Renal cortex interstitium (tissue), 11 donors: ENCODE data around the gene SMURF2. TPM values are rescaled to one million over a fixed set of nuclear protein-coding genes. Genes with fewer than 3 reads are reported as not detected.

Experiments
- DNase-seq, 11 donors: peaks; one replicate each; pipeline ENCODE4 v3.0.0-alpha.2; 2013; ENCODE audit warnings: low read depth in 9 of 11, low spot score in 4 of 11; ENCODE audit errors: extremely low read depth in 1 of 11
- polyA plus RNA-seq, 3 donors: library from polyadenylated mRNA; unstranded; fragments of 120-200 nt; gene quantifications; one replicate each; pipeline ENCODE4 v1.2.1, GENCODE V29; 2013; ENCODE audit not compliant: insufficient read length in 3 of 3

SMURF2 gene
- polyA plus RNA-seq, 3 donors = 32.2 to 37.2 (median 32.7) TPM

DNA sequence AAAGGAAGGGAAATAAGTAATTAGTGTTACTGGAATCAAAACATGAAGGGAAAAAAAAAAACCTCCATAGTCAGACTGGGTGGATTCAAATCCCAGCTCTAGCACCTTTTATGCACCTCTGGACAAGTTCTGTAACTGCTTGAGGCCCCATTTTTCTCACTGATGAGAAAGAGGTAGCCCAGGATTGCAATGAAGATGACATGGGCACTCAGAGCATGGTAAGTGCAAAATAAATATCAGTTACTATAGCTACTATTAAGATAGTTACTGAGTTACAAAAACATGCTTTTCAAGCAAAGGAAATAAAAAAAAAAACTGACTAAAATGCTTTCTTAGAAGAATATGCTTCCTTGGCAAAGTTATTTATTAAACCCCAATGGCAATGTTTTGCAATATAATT, 96.5 kb downstream of the SMURF2 start:
- no peak for DNase-seq

DNA sequence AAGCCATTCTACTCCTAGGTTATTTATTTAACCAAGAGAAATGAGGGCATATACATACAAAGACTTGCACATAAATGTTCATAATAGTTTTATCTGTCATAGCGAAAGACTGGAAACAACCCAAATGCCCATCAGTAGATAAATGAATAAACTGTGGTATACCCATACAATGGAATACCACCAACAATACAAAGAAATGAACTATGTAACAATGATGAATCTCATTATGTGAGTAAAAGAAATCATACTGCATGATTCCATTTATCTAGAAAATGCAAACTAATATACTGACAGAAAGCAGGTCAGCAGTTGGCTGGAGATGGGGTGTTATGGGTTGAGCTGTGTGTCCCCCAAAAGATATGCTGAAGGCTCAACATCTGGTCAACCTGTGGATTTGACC, 98.0 kb downstream of the SMURF2 start:
- DNase-seq = no peak

DNA sequence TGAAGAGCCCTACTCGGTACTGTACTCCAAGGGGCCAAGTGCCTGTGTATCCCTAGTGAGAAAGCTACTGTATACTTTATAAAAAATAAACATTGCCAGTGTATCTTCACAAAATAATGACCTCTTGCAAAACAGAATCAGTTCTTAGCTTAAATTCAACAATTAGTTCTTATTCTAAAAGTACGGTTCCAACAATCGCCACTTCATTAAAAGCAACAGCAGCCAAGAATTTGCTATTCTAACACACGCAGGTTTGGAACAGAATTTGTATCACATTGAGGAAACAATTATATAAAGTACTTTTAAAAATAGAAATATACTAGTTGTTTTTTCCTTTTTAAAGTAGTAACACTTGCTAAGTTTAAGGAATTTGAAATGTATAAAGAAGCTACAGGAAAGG, 106.8 kb downstream of the SMURF2 start:
- no peak for DNase-seq

DNA sequence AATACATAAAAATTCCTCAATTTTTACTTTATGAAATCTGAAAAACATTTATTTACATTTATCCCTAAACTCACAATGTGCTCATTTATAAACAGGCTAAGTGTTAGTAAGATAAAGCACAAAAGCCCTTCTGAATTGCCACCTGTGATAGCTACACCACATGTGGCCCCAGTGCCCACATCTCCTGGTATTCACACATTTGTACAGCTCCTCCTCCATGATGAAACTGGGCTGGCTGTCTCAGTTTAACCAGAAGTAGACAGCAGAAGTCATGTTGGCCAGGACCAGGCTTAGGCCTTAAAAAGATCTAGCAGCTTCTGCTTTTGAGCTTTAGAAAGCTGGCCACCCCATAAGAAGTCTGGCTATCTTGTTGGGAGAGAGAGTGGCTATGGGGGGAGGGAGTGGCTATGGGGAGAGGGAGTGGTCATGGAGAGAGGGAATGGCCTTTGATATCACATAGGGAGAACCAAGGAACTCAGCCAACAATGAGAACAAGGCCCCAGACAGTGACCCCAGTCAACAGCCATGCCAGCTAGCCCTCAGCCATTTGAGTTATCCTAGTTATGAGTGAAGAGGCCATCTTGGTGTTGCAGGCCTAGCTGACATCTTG, 108.0 kb downstream of the SMURF2 start:
- DNase-seq = no peak

DNA sequence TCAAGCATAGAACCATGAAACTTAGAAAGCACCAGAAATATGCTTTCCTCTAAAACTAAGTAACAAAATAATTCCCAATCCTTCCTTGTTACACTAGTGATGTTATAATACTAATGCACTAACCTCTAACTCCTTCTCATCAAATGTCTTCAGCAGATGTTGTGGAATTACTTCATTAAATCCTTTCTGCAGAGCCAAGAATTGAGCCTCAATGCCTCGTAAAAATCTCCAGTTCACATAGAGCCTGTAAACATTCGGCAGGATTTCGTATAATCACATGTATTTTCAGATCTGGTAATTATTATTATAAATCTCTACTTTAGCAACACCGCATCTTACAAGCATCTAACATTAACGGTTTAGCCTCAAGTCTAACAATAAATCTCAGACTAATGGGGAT, 110.6 kb downstream of the SMURF2 start:
- no peak for DNase-seq

DNA sequence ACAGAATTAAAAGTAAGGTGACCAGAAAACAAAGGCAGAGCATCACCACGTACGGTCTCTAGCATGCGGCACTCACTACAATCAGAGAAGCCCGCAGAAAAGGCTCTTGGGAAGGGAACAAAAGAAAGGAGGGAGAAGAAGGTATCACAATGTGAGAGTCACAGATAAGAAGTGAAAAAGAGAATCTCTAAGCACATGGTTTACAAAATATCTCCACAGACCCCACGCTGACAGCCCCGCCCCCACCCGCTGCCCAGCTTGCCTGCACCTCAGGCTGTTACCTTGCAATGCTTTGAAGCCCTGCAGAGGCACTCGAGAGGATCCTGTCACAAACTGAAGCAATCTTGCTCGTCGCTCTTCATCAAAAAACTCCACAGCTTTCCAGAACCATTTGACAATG, 114.8 kb downstream of the SMURF2 start:
- no peak for DNase-seq

DNA sequence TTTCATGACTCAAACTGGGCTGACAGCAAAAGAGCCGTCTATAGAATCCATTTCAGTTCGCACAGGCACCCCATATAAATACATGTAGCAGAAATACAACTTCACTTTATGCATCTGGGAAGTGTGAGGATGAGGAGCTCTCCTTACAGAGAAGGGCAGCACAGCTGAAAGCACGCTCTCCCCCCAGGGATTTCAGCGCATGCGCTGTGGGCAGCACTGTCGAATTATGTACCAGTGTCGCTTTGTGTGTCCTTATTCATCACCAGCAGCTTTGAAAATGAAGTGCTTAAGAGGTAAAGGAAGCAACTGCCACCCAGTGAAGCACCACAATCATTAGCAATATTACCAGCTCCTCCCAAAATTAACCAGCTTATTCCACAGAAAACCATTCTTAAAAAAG, 115.4 kb downstream of the SMURF2 start:
- no peak for DNase-seq

DNA sequence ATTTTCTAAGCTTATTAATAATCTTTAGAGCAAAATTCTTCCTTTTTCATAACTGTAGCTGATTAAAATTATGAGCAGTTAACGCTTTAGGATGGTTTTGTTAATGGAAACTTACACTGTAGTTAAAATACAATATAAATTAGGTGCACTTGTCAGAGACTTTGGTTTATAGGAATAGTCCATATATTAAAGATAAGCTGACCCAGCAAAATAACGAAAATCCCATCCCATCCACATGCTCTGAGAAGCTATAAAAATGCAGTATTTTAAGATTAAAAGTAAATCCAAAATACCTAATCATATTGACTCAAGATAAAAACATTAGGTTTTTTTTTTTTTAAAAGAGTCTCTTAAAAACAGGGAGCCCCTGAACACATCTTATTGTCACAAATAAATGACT, 117.4 kb downstream of the SMURF2 start:
- no peak for DNase-seq

DNA sequence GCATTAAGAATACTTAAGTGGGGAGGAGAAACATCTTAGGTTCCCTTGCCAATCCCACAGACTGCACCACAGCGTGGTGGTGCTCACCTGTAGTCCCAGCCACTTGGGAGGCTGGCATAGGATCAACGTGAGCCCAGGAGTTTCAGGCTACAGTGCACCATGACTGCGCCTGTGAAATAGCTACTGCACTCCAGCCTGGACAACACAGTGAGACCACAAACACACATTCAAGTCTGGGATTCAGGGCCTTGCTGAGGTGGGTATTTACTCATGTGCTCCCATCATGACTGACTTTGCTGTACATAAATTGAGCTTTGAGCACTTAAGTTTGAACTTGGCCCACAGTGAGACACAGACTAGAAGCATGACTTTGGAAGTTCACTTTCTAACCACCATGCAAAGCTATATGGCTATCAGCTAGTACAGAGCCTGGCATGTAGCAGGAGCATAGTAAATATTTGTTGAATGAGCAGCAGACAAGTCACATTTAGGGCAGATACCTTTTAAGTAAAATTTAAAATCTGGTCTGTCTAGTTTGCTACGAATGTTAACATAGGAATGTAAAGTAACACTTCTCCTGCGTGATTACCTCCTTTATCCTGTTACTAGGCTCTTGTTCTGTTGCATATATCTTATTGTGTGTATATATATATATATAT, 121.9 kb downstream of the SMURF2 start:
- DNase-seq = no peak

DNA sequence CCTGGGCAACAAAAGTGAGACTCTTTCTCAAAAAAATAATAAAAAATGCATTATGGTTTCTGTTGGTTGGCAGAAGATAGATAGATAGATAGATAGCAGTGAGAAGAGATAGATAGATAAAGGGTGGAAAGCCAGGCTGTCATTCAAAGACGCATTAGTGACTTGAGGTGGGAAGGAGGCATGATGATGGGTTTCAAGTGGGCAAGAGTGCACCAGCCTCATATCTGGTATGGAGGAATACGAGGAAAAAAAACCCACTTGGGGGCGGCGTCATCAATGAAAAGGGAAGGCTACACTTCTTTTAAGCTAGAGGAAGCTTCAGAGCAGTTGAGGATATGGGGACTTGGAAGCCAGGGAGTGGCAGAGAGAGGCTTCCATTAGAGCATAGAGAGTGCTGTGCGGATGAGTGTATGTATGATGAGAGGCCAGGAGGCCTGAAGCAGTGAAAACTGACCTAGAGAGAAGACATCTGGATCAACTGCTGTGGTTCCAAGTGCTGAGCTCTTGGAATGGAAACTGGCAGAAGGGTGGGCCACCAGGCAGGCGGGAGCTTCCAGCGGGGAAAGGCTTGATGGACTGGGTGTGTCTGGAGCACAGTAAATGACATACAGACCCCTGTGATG, 123.5 kb downstream of the SMURF2 start:
- DNase-seq = no peak

DNA sequence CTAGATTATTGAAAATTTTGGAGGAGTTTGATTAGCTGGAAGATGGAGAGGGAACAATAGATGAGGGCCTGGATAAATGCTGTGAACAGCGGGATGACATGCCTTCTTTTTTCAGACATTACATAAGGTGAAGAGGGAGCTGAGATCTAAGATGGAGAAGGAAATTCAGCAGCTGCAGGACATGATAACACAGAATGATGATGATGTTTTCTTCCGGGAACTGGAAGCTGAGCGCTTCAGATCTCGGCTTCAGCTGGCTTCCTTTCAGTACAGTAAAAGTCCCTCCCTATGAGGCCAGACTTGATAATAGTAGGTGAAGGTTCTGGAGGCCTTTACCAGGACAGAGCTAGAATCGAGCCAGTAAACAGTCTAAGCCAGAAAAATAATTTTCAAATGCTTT, 124.6 kb downstream of the SMURF2 start:
- DNase-seq = no peak

DNA sequence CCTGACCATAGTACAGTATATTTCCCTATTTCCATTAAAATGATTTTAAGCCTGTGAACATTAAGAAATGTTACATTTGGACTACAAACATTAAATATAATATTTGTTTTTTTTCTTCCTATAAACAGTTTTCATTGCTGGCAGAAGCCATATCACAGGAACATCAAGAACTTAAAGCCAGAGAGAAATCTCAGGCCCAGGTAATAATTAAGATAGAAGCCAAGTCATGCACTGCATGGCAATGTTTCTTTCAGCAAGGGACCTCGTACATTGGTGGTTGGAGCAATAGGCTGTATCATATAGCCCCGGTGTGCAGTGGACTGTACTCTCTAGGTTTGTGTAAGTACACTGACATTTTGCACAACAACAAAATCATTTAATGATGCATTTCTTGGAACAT, 125.2 kb downstream of the SMURF2 start:
- no peak for DNase-seq

DNA sequence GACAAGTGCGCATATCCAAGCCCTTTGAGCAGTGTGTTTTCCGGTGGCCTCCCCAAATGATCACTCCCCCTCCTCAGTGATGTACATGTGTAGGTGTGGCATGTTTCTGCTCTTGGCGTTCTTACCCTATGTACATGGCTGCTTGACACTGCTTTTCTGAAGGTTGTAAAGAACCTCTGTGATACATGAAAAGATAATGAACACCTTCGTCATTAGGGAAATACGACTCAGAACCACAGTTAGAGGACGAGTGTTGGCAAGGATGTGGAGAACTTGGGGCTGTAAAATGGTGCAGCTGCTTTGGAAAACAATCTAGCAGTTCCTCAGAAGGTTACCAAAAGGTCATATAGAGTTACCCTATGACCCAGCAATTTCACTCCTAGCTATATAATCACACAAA, 126.8 kb downstream of the SMURF2 start:
- no peak for DNase-seq

DNA sequence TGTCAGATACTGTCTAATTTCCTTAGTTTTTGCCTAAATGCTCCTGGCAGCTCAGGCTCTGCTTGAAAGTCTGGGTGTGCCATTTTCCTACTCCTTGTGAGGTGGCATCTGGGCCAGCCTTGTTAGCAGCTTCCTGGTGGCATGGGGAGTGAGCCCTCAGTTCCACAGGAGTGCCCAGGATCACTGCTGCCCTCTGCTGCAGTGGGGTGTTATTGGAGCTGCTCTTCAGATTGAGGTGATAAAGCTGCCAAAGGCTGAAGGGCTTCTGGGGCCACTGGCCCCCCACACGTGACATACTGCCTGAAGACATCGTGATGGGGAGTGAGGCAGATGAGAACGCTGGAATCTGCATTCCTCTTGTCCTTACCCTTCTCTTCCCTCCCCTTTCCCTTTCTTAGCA, 127.9 kb downstream of the SMURF2 start:
- no peak for DNase-seq

DNA sequence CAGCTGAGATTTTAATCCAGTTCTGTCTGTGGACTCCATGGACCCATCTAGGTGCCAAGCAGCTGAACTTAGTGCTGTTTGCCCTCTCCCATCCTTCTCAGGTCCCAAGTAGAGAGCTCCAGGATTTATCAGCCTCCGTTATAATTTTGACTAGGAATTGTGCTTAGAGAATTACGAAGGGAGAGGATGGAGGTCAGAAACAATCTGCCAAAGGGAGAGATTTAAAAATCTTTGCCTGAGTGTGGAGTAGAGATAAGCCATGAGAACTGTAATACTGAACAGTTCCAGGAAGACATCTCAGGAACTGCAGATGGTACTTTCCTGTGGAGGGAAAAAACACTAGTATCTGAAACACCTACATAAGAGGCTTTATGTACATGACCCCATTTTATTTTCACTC, 128.3 kb downstream of the SMURF2 start:
- DNase-seq = no peak

DNA sequence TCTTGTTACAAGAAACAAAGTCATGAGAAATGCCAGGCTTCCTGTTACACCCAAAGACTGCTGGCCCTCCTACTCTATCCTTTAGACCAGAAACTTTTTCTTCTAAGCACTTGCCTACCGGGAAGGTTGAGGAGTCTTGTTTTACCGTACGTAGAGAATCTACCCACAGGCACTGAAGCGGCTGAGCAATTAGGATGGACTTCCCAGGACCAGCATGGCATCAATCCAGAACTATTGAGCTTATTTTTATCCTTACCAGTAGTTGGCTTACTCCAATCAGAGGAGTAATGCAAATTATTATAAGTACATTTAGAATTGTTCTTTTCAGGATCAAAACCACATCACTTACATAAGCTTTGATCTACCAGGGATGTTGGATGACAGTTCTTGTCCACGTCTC, 129.7 kb downstream of the SMURF2 start:
- no peak for DNase-seq

DNA sequence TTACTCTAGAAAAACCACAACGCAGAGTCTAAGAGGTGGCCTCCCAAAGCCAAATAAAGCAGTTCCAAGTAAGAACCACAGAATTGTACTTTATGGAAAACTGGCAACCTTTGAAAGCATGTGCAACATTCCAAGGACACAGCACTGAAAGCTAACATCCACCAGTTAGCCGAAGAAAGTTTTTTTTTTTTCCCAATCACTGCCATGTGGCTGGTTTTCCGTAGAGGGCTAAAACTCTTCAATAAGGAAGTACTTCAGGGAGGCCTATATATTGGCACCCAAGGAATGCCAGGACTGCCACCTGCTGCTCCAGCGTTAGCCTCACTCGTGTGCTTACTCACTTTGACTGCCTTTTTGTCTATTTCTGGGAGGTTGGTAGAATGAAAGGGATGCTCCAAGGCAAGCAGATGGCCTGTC, 130.1 kb downstream of the SMURF2 start:
- no peak for DNase-seq

DNA sequence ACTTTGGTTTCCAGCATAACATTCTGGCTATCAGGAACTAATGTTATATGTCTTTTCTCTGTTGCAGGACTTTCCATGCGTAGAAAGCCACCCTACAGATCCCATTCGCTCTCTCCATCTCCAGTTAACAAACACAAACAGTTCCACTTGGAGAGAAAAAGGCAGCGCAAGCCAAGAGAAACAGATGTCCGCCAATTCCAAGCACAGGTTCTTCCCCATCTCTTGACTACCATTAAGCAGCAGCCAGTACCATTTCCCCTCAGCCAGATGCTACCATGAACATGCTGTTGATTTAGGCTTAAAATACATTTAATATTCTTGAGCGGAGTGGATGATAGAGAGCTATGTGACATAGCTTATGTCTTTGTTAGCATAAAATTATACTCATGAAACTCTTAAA, 132.9 kb downstream of the SMURF2 start:
- no peak for DNase-seq

DNA sequence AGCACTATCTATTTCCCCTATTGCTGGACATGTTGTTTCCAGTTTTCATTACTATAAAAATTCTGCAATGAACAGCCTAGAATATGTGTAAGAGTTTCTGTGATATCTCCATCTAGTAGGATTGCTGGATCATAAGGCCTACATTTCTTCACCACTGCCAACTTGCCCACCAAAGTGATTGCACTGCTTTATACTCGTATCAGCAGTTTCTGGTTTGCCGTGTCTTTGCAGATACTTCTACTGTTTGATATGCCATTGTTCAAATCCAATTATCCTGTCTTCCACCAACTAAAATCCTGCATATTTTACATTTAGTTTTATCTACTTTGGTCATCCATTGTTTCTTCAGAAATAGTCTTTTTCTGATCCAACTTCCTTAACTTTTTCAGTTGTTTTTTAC, 134.2 kb downstream of the SMURF2 start:
- no peak for DNase-seq

DNA sequence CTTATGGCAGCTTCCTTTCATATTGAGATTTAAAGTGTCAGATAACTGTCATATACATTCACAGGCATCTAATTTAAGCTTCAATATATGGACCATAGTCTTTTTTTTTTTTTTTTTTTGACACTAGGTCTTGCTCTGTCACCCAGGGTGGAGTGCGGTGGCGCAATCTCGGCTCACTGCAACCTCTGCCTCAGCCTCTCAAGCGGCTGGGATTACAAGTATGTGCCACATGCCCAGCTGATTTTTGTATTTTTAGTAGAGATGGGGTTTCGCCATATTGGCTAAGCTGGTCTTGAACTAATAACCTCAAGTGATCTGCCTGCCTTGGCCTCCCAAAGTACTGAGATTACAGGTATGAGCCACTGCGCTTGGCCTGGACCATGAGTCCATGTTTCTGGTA, 141.7 kb downstream of the SMURF2 start:
- DNase-seq = no peak

DNA sequence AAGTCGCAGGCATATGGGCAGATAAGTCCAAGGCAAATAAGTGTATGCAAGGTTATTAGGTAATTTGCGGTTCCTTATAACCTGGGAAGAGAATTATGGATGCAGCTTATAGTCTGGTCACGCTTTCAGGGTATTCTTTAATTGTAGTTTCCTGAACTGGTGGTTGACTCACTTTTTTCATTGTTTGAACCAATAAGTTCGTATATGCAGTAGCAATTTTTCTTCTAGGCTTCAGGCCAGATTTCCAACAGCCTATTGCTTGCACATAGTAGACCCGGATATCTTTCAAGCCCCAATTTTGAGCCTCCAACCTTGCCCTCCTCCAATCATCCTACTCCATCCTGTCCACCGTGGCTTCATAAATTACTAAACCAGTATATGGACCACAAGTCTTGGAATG, 142.5 kb downstream of the SMURF2 start:
- DNase-seq = no peak
